H9 (cell line): ENCODE measurements around the gene SNRNP48. TPM values are rescaled to one million over a fixed set of nuclear protein-coding genes. Genes with fewer than 3 reads are reported as not detected.

Experiments
- DNase-seq: peaks from one replicate; pipeline ENCODE4 v3.0.0-alpha.2; 2017
- H2AFZ ChIP-seq: one replicate; pipeline ENCODE4 v1.6.1; 2013; ENCODE audit warnings: mild to moderate bottlenecking, low read length, control low read depth, moderate library complexity
- H2AK5ac ChIP-seq: 2 replicates; pipeline ENCODE4 v1.6.1; 2013; ENCODE audit warnings: low read length, control low read depth, mixed read lengths; ENCODE audit not compliant: insufficient read length
- H2BK120ac ChIP-seq: one replicate; pipeline ENCODE4 v1.6.1; 2013; ENCODE audit warnings: low read depth, mild to moderate bottlenecking, low read length, control low read depth, inconsistent platforms; ENCODE audit not compliant: poor library complexity, severe bottlenecking
- H2BK12ac ChIP-seq: 2 replicates; pipeline ENCODE4 v1.6.1; 2013; ENCODE audit warnings: low read length, control low read depth, mixed read lengths, low read depth; ENCODE audit not compliant: insufficient read length
- H2BK15ac ChIP-seq: 2 replicates; pipeline ENCODE4 v1.6.1; 2013; ENCODE audit warnings: low read depth, low read length, control low read depth
- H2BK20ac ChIP-seq: one replicate; pipeline ENCODE4 v1.6.1; 2013; ENCODE audit warnings: low read depth, mild to moderate bottlenecking, low read length, control low read depth, inconsistent platforms; ENCODE audit not compliant: poor library complexity, severe bottlenecking
- H2BK5ac ChIP-seq: 2 replicates; pipeline ENCODE4 v1.6.1; 2013; ENCODE audit warnings: low read length, control low read depth, mixed read lengths; ENCODE audit not compliant: insufficient read length
- H3K14ac ChIP-seq: 2 replicates; pipeline ENCODE4 v1.6.1; 2013; ENCODE audit warnings: low read length, control low read depth; ENCODE audit not compliant: insufficient read depth
- H3K18ac ChIP-seq: 2 replicates; pipeline ENCODE4 v1.6.1; 2013; ENCODE audit warnings: low read depth, mild to moderate bottlenecking, mixed read lengths, low read length, control low read depth; ENCODE audit not compliant: insufficient read length
- H3K23ac ChIP-seq: 2 replicates; pipeline ENCODE4 v1.6.1; 2013; ENCODE audit warnings: low read length, control low read depth, mixed read lengths, low read depth; ENCODE audit not compliant: insufficient read length
- H3K23me2 ChIP-seq: 2 replicates; pipeline ENCODE4 v1.6.1; 2013; ENCODE audit warnings: low read depth, mild to moderate bottlenecking, mixed read lengths, low read length, control low read depth; ENCODE audit not compliant: insufficient read length, poor library complexity, severe bottlenecking
- H3K27ac ChIP-seq: 2 replicates; pipeline ENCODE4 v1.5.1; 2013; ENCODE audit warnings: low read length, control low read depth, mixed read lengths, low read depth; ENCODE audit not compliant: insufficient read length
- H3K27me3 ChIP-seq: 2 replicates; pipeline ENCODE4 v1.6.1; 2013; ENCODE audit warnings: low read length, control low read depth, inconsistent platforms; ENCODE audit not compliant: insufficient read depth
- H3K4ac ChIP-seq: 2 replicates; pipeline ENCODE4 v1.6.1; 2013; ENCODE audit warnings: low read depth, mild to moderate bottlenecking, control low read depth, inconsistent platforms, low read length, moderate library complexity
- H3K4me1 ChIP-seq: 2 replicates; pipeline ENCODE4 v1.6.1; 2013; ENCODE audit warnings: low read length, control low read depth, inconsistent platforms; ENCODE audit not compliant: insufficient read depth
- H3K4me2 ChIP-seq: 2 replicates; pipeline ENCODE4 v1.6.1; 2013; ENCODE audit warnings: low read length, control low read depth, mixed read lengths; ENCODE audit not compliant: insufficient read length, insufficient read depth
- H3K56ac ChIP-seq: 2 replicates; pipeline ENCODE4 v1.6.1; 2013; ENCODE audit warnings: low read depth, mild to moderate bottlenecking, mixed read lengths, low read length, control low read depth; ENCODE audit not compliant: insufficient read length
- H3K79me1 ChIP-seq: 2 replicates; pipeline ENCODE4 v1.6.1; 2013; ENCODE audit warnings: low read depth, mild to moderate bottlenecking, moderate library complexity, low read length, control low read depth, inconsistent platforms; ENCODE audit not compliant: insufficient read depth, poor library complexity, severe bottlenecking
- H3K79me2 ChIP-seq: 2 replicates; pipeline ENCODE4 v1.6.1; 2013; ENCODE audit warnings: low read length, control low read depth, inconsistent platforms; ENCODE audit not compliant: insufficient read depth
- H3K9ac ChIP-seq: 2 replicates; pipeline ENCODE4 v1.6.1; 2013; ENCODE audit warnings: low read length, control low read depth, mixed read lengths; ENCODE audit not compliant: insufficient read length; ENCODE audit errors: extremely low read depth
- H3K9me3 ChIP-seq: one replicate; pipeline ENCODE4 v1.6.1; 2013; ENCODE audit warnings: low read depth, low read length, inconsistent platforms; ENCODE audit not compliant: control insufficient read depth
- H3T11ph ChIP-seq: one replicate; pipeline ENCODE4 v1.6.1; 2013; ENCODE audit warnings: mild to moderate bottlenecking, low read length, control low read depth, inconsistent platforms
- H4K20me1 ChIP-seq: one replicate; pipeline ENCODE4 v1.6.1; 2013; ENCODE audit not compliant: control insufficient read depth, insufficient read length, insufficient read depth
- H4K5ac ChIP-seq: 2 replicates; pipeline ENCODE4 v1.6.1; 2013; ENCODE audit warnings: low read depth, mild to moderate bottlenecking, mixed read lengths, low read length, control low read depth; ENCODE audit not compliant: insufficient read length
- H4K8ac ChIP-seq: replicated peaks from 2 replicates; pipeline ENCODE4 v1.6.1; 2013; ENCODE audit warnings: low read length, control low read depth, mixed read lengths, low read depth; ENCODE audit not compliant: insufficient read length
- H4K91ac ChIP-seq: 2 replicates; pipeline ENCODE4 v1.6.1; 2013; ENCODE audit warnings: low read depth, mild to moderate bottlenecking, moderate library complexity, mixed read lengths, low read length, control low read depth; ENCODE audit not compliant: insufficient read length
- H3K27ac Mint-ChIP-seq, 3 experiments: 2 replicates in 2 of 3; 3 replicates in 1 of 3; pipeline ENCODE4 v1.8.0; 2020 to 2021; ENCODE audit warnings: mixed read lengths in 3 of 3, mild to moderate bottlenecking in 1 of 3, moderate library complexity in 1 of 3
- H3K27me3 Mint-ChIP-seq: 2 replicates; pipeline ENCODE4 v1.8.0; 2021; ENCODE audit warnings: low read depth, mild to moderate bottlenecking, moderate library complexity, mixed read lengths
- H3K36me3 Mint-ChIP-seq, 3 experiments: 2 replicates in 2 of 3; 3 replicates in 1 of 3; pipeline ENCODE4 v1.8.0; 2020 to 2021; ENCODE audit warnings: low read depth in 3 of 3, mixed read lengths in 3 of 3; ENCODE audit not compliant: insufficient read depth in 1 of 3
- H3K4me1 Mint-ChIP-seq, 2 experiments: 2 replicates each; pipeline ENCODE4 v1.8.0; 2020; ENCODE audit warnings: mixed read lengths in 2 of 2
- H3K4me3 Mint-ChIP-seq, 2 experiments: 2 replicates in 1 of 2; 3 replicates in 1 of 2; pipeline ENCODE4 v1.8.0; 2020 to 2021; ENCODE audit warnings: mild to moderate bottlenecking in 2 of 2, mixed read lengths in 2 of 2, moderate library complexity in 1 of 2
- H3K9me3 Mint-ChIP-seq, 2 experiments: 2 replicates in 1 of 2; 3 replicates in 1 of 2; pipeline ENCODE4 v1.8.0; 2020; ENCODE audit warnings: mild to moderate bottlenecking in 2 of 2, mixed read lengths in 2 of 2, moderate library complexity in 1 of 2
- CTCF ChIP-seq: fragments of 200-600 bp; sonication (generic); conservative IDR thresholded peaks from 3 replicates; pipeline ENCODE4 v1.8.0; 2021; ENCODE audit warnings: antibody characterized with exemption, mild to moderate bottlenecking
- WGBS: extraction: QIAGEN DNeasy Blood & Tissue Kit; methylation state at CpG from one replicate; pipeline ENCODE4 v1.1.7; 2013; ENCODE audit warnings: missing lambda C conversion rate, low lambda C conversion rate, mixed read lengths; ENCODE audit not compliant: insufficient read length; ENCODE audit errors: extremely low coverage; 5-methylcytosine and 5-hydroxymethylcytosine counted together
- total RNA-seq: library from RNA; stranded (reverse); gene quantifications from 2 replicates; pipeline ENCODE4 v1.2.1, GENCODE V29; 2021

The SNRNP48 gene
- total RNA-seq, 1 experiment from 2014 or later: 16.9 TPM

- no peak overlapping the region for H2BK120ac ChIP-seq
- no peak overlapping the region for H4K91ac ChIP-seq
- no peak overlapping the region for H3K56ac ChIP-seq
- H3K79me2 ChIP-seq: no peaks in the 10 kb centered on the region
- DNase-seq: no peak
- H4K5ac ChIP-seq: no peak overlapping the region
- no peak overlapping the region for H3K27ac ChIP-seq
- H3K9ac ChIP-seq: no peak overlapping the region
- H4K8ac ChIP-seq: no peak overlapping the region
- H2BK12ac ChIP-seq: no peak overlapping the region
- no peaks in the 10 kb centered on the region for H3K9me3 ChIP-seq
- H3K4me2 ChIP-seq: no peak overlapping the region
- no peak overlapping the region for H3K14ac ChIP-seq
- no peak overlapping the region for H2BK5ac ChIP-seq
- H3K36me3 Mint-ChIP-seq: peaks cover 10 to 59% (median 46%) of the 10 kb centered on the region in 3 experiments
- no peak overlapping the region for H3K4me3 Mint-ChIP-seq
- no peak overlapping the region for H3T11ph ChIP-seq
- no peak overlapping the region for H2AFZ ChIP-seq
- H3K27ac Mint-ChIP-seq: no peak overlapping the region
- TF ChIP-seq CTCF: no peak
- no peak overlapping the region for H3K4ac ChIP-seq
- H2BK20ac ChIP-seq: no peak overlapping the region
- no CpG with 5 or more reads among the region's 2 CpGs for WGBS
- H3K79me1 ChIP-seq: no peaks in the 10 kb centered on the region
- H2BK15ac ChIP-seq: no peak overlapping the region
- 0 out of 4 replicates have a peak, but pooled peaks cover 0 to 4% of the 10 kb centered on the region in 2 experiments for H3K4me1 Mint-ChIP-seq
- H2AK5ac ChIP-seq: no peak overlapping the region
- H3K4me1 ChIP-seq: no peaks in the 10 kb centered on the region
- H3K23me2 ChIP-seq: no peaks in the 10 kb centered on the region
- H4K20me1 ChIP-seq: no peaks in the 10 kb centered on the region
- H3K27me3 Mint-ChIP-seq: no peaks in the 10 kb centered on the region
- no peak overlapping the region for H3K23ac ChIP-seq
- H3K27me3 ChIP-seq: no peaks in the 10 kb centered on the region
- no peaks in the 10 kb centered on the region for H3K9me3 Mint-ChIP-seq
- H3K18ac ChIP-seq: no peak overlapping the region
Observed at GRCh38 chr6:7559651-7560385, 30.2 kb upstream of the SNRNP48 start.
